Right atrium auricular region (tissue), 2 donors: Measurements from ENCODE around the gene STK39. TPM values are rescaled to one million over a fixed set of nuclear protein-coding genes. Genes with fewer than 3 reads are reported as not detected.

Source experiments
- DNase-seq: peaks from one replicate; pipeline ENCODE4 v3.0.0-alpha.2; 2019; ENCODE audit warnings: low spot score
- H3K27ac ChIP-seq, 2 donors: fragments of 200-600 bp; sonication (generic); 1 replicate in 1 of 2; 2 replicates in 1 of 2; pipeline ENCODE4 v1.5.1; 2016 to 2019
- H3K27me3 ChIP-seq, 2 donors: fragments of 200-600 bp; sonication (generic); one replicate each; pipeline versions ENCODE4 v1.5.1 to v1.6.0; 2017 to 2019
- H3K36me3 ChIP-seq: fragments of 200-600 bp; sonication (generic); one replicate; pipeline ENCODE4 v1.5.1; 2016
- H3K4me1 ChIP-seq, 2 donors: fragments of 200-600 bp; sonication (generic); one replicate each; pipeline versions ENCODE4 v1.5.1 to v1.6.0; 2017 to 2019
- H3K4me3 ChIP-seq, 2 donors: fragments of 200-600 bp; sonication (generic); 1 replicate in 1 of 2; 2 replicates in 1 of 2; pipeline ENCODE4 v1.5.1; 2017 to 2019; ENCODE audit warnings: mild to moderate bottlenecking in 1 of 2, moderate library complexity in 1 of 2
- H3K9me3 ChIP-seq, 2 donors: fragments of 200-600 bp; sonication (generic); one replicate each; pipeline ENCODE4 v1.5.1; 2019
- CTCF ChIP-seq, 2 donors: fragments of 200-600 bp; sonication (generic); IDR thresholded peaks; one replicate each; pipeline ENCODE4 v1.5.1; 2019; ENCODE audit warnings: antibody characterized with exemption in 2 of 2
- total RNA-seq, 2 donors: library from RNA; depleted of rRNA; stranded (reverse); fragments of >200 nt; gene quantifications; one replicate each; pipeline ENCODE4 v1.1.0, GENCODE V29; 2016

The STK39 gene
- total RNA-seq, 2 donors from 2014 or later = 6.0 to 13.6 TPM

GRCh38 chr2:168180483-168180882, 66.9 kb downstream of the STK39 start:
- no peaks in the 10 kb centered on the region for H3K27me3 ChIP-seq
- TF ChIP-seq CTCF (IDR thresholded peaks at IDR 0.05) = no peak
- peaks cover 0 to 9% of the 10 kb centered on the region in 2 donors for H3K4me1 ChIP-seq
- H3K4me3 ChIP-seq = no peak overlapping the region
- no peaks in the 10 kb centered on the region for H3K9me3 ChIP-seq
- H3K27ac ChIP-seq = no peak overlapping the region
- DNase-seq = no peak
- H3K36me3 ChIP-seq = no peaks in the 10 kb centered on the region

GRCh38 chr2:168179592-168179991, 67.8 kb downstream of the STK39 start:
- no peak for TF ChIP-seq CTCF (IDR thresholded peaks at IDR 0.05)
- Histone ChIP-seq H3K9me3 (no peaks in the 10 kb centered on the region), H3K36me3 (no peaks in the 10 kb centered on the region), H3K4me1 (peaks cover 0 to 8% of the 10 kb centered on the region in 2 donors), H3K4me3 (no peak overlapping the region), H3K27me3 (no peaks in the 10 kb centered on the region), H3K27ac (no peak overlapping the region)
- DNase-seq = no peak

- no peak for TF ChIP-seq CTCF (IDR thresholded peaks at IDR 0.05)
- DNase-seq = no peak
Measured at GRCh38 chr2:168178520-168179324, 68.7 kb downstream of the STK39 start.

GRCh38 chr2:168176402-168176801, 71.0 kb downstream of the STK39 start:
- no peak overlapping the region for H3K27ac ChIP-seq
- H3K36me3 ChIP-seq = no peaks in the 10 kb centered on the region

More at GRCh38 chr2:168178520-168179324, 68.7 kb downstream of the STK39 start:
- Histone ChIP-seq H3K4me1 (peaks cover 0 to 5% of the 10 kb centered on the region in 2 donors), H3K27me3 (no peaks in the 10 kb centered on the region), H3K9me3 (no peaks in the 10 kb centered on the region), H3K27ac (no peak overlapping the region), H3K4me3 (no peak overlapping the region), H3K36me3 (no peaks in the 10 kb centered on the region)

GRCh38 chr2:168175469-168175868, 71.9 kb downstream of the STK39 start:
- no peaks in the 10 kb centered on the region for H3K27me3 ChIP-seq
- no peak for DNase-seq
- TF ChIP-seq CTCF (IDR thresholded peaks at IDR 0.05) = no peak
- no peak overlapping the region for H3K27ac ChIP-seq
- peaks cover 0 to 6% of the 10 kb centered on the region in 2 donors for H3K4me1 ChIP-seq
- no peaks in the 10 kb centered on the region for H3K9me3 ChIP-seq
- H3K36me3 ChIP-seq = no peaks in the 10 kb centered on the region
- H3K4me3 ChIP-seq = no peak overlapping the region

More at GRCh38 chr2:168176402-168176801, 71.0 kb downstream of the STK39 start:
- Histone ChIP-seq H3K4me1 (peaks cover 0 to 6% of the 10 kb centered on the region in 2 donors), H3K27me3 (no peaks in the 10 kb centered on the region), H3K9me3 (no peaks in the 10 kb centered on the region), H3K4me3 (no peak overlapping the region)
- no peak for DNase-seq
- TF ChIP-seq CTCF (IDR thresholded peaks at IDR 0.05) = no peak
